Keratinocyte (primary cell): ENCODE data around the gene LARGE1. TPM values are rescaled to one million over a fixed set of nuclear protein-coding genes. Genes with fewer than 3 reads are reported as not detected.

Experiments used
- DNase-seq: peaks from one replicate; pipeline ENCODE4 v3.0.0-alpha.2; 2011; ENCODE audit warnings: low read depth, missing footprints, low spot score
- FAIRE-seq: peaks from 2 replicates; lab custom pipeline; 2011; peaks lifted over from hg19 to GRCh38; lab: Jason Lieb, UNC
- H2AFZ ChIP-seq: 2 replicates; pipeline ENCODE4 v1.6.0; 2012; ENCODE audit warnings: low read length, control low read depth, inconsistent platforms; ENCODE audit not compliant: control insufficient read depth
- H3K27ac ChIP-seq: 2 replicates; pipeline ENCODE4 v1.5.1; 2011; ENCODE audit warnings: low read length; ENCODE audit not compliant: control insufficient read depth, insufficient read depth
- H3K27me3 ChIP-seq: 3 replicates; pipeline ENCODE4 v1.6.0; 2011; ENCODE audit warnings: low read length; ENCODE audit not compliant: control insufficient read depth, insufficient read depth; ENCODE audit errors: extremely low read depth
- H3K36me3 ChIP-seq, 2 experiments: 2 replicates in 1 of 2; 3 replicates in 1 of 2; pipeline ENCODE4 v1.5.1; 2011; ENCODE audit warnings: low read length in 2 of 2, mild to moderate bottlenecking in 1 of 2; ENCODE audit not compliant: control insufficient read depth in 2 of 2, insufficient read depth in 2 of 2; ENCODE audit errors: extremely low read depth in 1 of 2
- H3K4me1 ChIP-seq: 3 replicates; pipeline ENCODE4 v1.5.1; 2011; ENCODE audit warnings: low read length; ENCODE audit not compliant: control insufficient read depth, insufficient read depth; ENCODE audit errors: extremely low read depth
- H3K4me2 ChIP-seq: 3 replicates; pipeline ENCODE4 v1.6.0; 2011; ENCODE audit warnings: low read depth, low read length; ENCODE audit not compliant: control insufficient read depth, insufficient read depth; ENCODE audit errors: extremely low read depth
- H3K4me3 ChIP-seq, 3 experiments: fragments of 200-600 bp in 1 of 3; sonication (generic) in 1 of 3; 2 replicates in 2 of 3; 3 replicates in 1 of 3; pipeline ENCODE4 v1.5.1; 2011 to 2016; ENCODE audit warnings: low read length in 3 of 3, mild to moderate bottlenecking in 3 of 3, control low read depth in 2 of 3, inconsistent platforms in 1 of 3, low read depth in 1 of 3, mixed read lengths in 1 of 3, mixed run types in 1 of 3, moderate library complexity in 1 of 3; ENCODE audit not compliant: control insufficient read depth in 2 of 3, insufficient read depth in 2 of 3; ENCODE audit errors: extremely low read depth in 1 of 3
- H3K79me2 ChIP-seq: 2 replicates; pipeline ENCODE4 v1.6.0; 2012; ENCODE audit warnings: low read length; ENCODE audit not compliant: control insufficient read depth, insufficient read depth
- H3K9ac ChIP-seq: 3 replicates; pipeline ENCODE4 v1.6.0; 2011; ENCODE audit warnings: low read length; ENCODE audit not compliant: control insufficient read depth, insufficient read depth; ENCODE audit errors: extremely low read depth
- H3K9me1 ChIP-seq: 3 replicates; pipeline ENCODE4 v1.6.0; 2011; ENCODE audit warnings: low read length; ENCODE audit not compliant: control insufficient read depth, insufficient read depth; ENCODE audit errors: extremely low read depth
- H3K9me3 ChIP-seq: 2 replicates; pipeline ENCODE4 v1.5.1; 2012; ENCODE audit warnings: low read depth, low read length; ENCODE audit not compliant: control insufficient read depth
- H4K20me1 ChIP-seq: 3 replicates; pipeline ENCODE4 v1.6.0; 2011; ENCODE audit warnings: low read length; ENCODE audit not compliant: control insufficient read depth, insufficient read depth; ENCODE audit errors: extremely low read depth
- EZH2 ChIP-seq: IDR thresholded peaks from one replicate; pipeline ENCODE4 v1.6.1; 2012; ENCODE audit warnings: inconsistent platforms, mild to moderate bottlenecking, low read length, moderate library complexity
- dilution Hi-C: fragments of 300-500 bp; cut with MboI; formaldehyde crosslinking; loops from one replicate; pipeline ENCODE4 v1.7.0; 2020; ENCODE audit warnings: low sequenced_read_pairs; ENCODE audit not compliant: extremely low pct_ligation_motif_present
- polyA plus RNA-seq, 5 experiments: library from polyadenylated mRNA; depleted of rRNA in 3 of 5; stranded (reverse) in 3 of 5; stranded (forward) in 1 of 5; unstranded in 1 of 5; fragments of >200 nt; gene quantifications; 1 replicate in 1 of 5; 2 replicates in 3 of 5; 3 replicates in 1 of 5; pipeline versions ENCODE4 v1.2.1 to v1.2.3, GENCODE V29; 2011 to 2012; ENCODE audit warnings: missing spikeins in 2 of 5, low read depth in 1 of 5, low replicate concordance in 1 of 5
- TF ChIP-seq, protein P1 (sequence below), 3 experiments: IDR thresholded peaks in 1 of 3; conservative IDR thresholded peaks in 1 of 3; optimal IDR thresholded peaks in 1 of 3; 2 replicates in 2 of 3; 3 replicates in 1 of 3; pipeline versions ENCODE3 to v1.5.1; 2011; ENCODE audit warnings: low read length in 3 of 3, mild to moderate bottlenecking in 3 of 3, moderate library complexity in 2 of 3, control low read depth in 1 of 3, inconsistent platforms in 1 of 3; ENCODE audit not compliant: insufficient read depth in 2 of 3; ENCODE audit errors: extremely low read depth in 1 of 3

LARGE1 gene
- polyA plus RNA-seq, 1 donor (not counting 4 experiments of a cell fraction or from before 2014, with no cell fraction given): 4.5 TPM

DNA sequence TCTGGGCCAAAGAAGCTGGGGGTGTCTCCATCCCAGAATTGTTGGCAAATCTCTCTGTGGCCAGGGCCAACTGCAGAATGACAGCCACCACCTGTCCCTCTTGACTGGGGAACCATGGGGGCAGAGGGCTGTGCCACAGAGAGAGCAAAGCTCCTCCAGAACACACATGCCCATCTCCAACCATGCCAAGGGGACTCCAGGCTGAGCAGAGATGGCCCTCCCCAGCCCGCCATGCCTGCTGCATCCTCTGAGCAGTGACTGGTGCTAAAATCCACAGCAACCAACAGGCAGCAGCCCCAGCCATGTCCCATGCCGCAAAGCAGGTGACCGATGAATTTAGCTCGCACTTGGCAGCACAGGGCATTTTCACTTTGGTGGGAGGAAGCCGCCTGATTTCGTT lies 45.0 kb downstream of the LARGE1 start:
- dilution Hi-C loops: no loop called here
- FAIRE-seq (no peak), DNase-seq (no peak)
- Histone ChIP-seq H2AFZ (no peak overlapping the region), H3K27me3 (no peaks in the 10 kb centered on the region), H3K4me3 (no peak overlapping the region), H3K4me2 (no peak overlapping the region), H3K27ac (no peak overlapping the region), H3K9ac (no peak overlapping the region), H3K9me1 (no peaks in the 10 kb centered on the region), H3K36me3 (no peaks in the 10 kb centered on the region), H3K4me1 (peaks cover 6% of the 10 kb centered on the region), H4K20me1 (no peaks in the 10 kb centered on the region), H3K79me2 (peaks cover 2% of the 10 kb centered on the region), H3K9me3 (no peaks in the 10 kb centered on the region)
- TF ChIP-seq, protein P1, sequence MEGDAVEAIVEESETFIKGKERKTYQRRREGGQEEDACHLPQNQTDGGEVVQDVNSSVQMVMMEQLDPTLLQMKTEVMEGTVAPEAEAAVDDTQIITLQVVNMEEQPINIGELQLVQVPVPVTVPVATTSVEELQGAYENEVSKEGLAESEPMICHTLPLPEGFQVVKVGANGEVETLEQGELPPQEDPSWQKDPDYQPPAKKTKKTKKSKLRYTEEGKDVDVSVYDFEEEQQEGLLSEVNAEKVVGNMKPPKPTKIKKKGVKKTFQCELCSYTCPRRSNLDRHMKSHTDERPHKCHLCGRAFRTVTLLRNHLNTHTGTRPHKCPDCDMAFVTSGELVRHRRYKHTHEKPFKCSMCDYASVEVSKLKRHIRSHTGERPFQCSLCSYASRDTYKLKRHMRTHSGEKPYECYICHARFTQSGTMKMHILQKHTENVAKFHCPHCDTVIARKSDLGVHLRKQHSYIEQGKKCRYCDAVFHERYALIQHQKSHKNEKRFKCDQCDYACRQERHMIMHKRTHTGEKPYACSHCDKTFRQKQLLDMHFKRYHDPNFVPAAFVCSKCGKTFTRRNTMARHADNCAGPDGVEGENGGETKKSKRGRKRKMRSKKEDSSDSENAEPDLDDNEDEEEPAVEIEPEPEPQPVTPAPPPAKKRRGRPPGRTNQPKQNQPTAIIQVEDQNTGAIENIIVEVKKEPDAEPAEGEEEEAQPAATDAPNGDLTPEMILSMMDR (optimal IDR thresholded peaks at IDR 0.05 in 1 of 3, IDR thresholded peaks at IDR 0.05 in 1 of 3, conservative IDR thresholded peaks at IDR 0.05 in 1 of 3; ENCODE audit: extremely low read depth in 1 of 3, insufficient read depth in 2 of 3, low read length in 3 of 3): no peak
- no peak for TF ChIP-seq EZH2

DNA sequence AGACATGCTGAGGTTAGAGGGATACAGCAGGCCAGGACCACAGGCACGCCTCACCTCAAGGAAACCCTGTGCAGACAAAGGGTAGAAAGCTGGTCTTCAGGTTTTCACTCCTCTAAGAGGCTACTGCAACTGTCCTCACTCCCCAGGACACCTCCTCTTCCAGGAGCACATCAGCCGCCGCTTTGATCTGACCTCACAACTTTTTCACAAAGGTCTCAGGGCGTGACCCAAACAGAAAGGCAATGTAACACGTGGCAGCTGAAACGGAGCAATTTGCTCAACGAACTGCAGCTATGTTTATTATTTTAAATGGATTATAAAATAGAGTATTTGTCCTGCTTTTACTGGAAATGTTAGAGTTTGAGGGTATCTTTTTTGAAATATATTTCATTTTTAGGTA lies 46.1 kb downstream of the LARGE1 start:
- Histone ChIP-seq H3K4me3 (no peak overlapping the region), H3K27me3 (no peaks in the 10 kb centered on the region), H3K36me3 (no peaks in the 10 kb centered on the region), H3K79me2 (peaks cover 2% of the 10 kb centered on the region), H3K9me1 (no peaks in the 10 kb centered on the region), H3K4me2 (no peak overlapping the region), H3K4me1 (peaks cover 6% of the 10 kb centered on the region), H2AFZ (no peak overlapping the region), H3K27ac (no peak overlapping the region), H4K20me1 (no peaks in the 10 kb centered on the region), H3K9me3 (no peaks in the 10 kb centered on the region), H3K9ac (no peak overlapping the region)
- no peak for FAIRE-seq
- dilution Hi-C loops: no loop called here
- TF ChIP-seq, protein P1 (optimal IDR thresholded peaks at IDR 0.05 in 1 of 3, IDR thresholded peaks at IDR 0.05 in 1 of 3, conservative IDR thresholded peaks at IDR 0.05 in 1 of 3; ENCODE audit: extremely low read depth in 1 of 3, insufficient read depth in 2 of 3, low read length in 3 of 3): no peak
- TF ChIP-seq EZH2: no peak
- DNase-seq: no peak
